ENCODE measurements around the gene WDFY4.

Gene WDFY4

GRCh38 chr10:48763403-48763965, 78.8 kb downstream of the WDFY4 start (continued):
- no peak for TF ChIP-seq POU6F1 (CRISPR knock-in tag; IDR thresholded peaks at IDR 0.05; ENCODE audit: borderline replicate concordance, low read depth)
- no peak for TF ChIP-seq ZNF565 (CRISPR knock-in tag; conservative IDR thresholded peaks at IDR 0.05; ENCODE audit: low read depth)
- TF ChIP-seq ZFP3 (CRISPR knock-in tag; IDR thresholded peaks at IDR 0.05), result no peak
- no peak for TF ChIP-seq GLIS3 (CRISPR knock-in tag; IDR thresholded peaks at IDR 0.05)
- no peak for TF ChIP-seq ESRRG (CRISPR knock-in tag; IDR thresholded peaks at IDR 0.05)
- TF ChIP-seq RARB (CRISPR knock-in tag; IDR thresholded peaks at IDR 0.05), result no peak
- no peak for TF ChIP-seq ZNF70 (CRISPR knock-in tag; IDR thresholded peaks at IDR 0.05)
- no peak for TF ChIP-seq ISL1 (CRISPR knock-in tag; IDR thresholded peaks at IDR 0.05)

GRCh38 chr10:48764486-48764885, 79.8 kb downstream of the WDFY4 start:
- ATAC-seq, result no peak
- no peak for TF ChIP-seq RARB (CRISPR knock-in tag; IDR thresholded peaks at IDR 0.05)
- TF ChIP-seq CREB5 (CRISPR knock-in tag; IDR thresholded peaks at IDR 0.05; ENCODE audit: low read depth), result no peak
- TF ChIP-seq PATZ1 (CRISPR knock-in tag; IDR thresholded peaks at IDR 0.05; ENCODE audit: borderline replicate concordance), result no peak
- no peak for TF ChIP-seq ZNF565 (CRISPR knock-in tag; conservative IDR thresholded peaks at IDR 0.05; ENCODE audit: low read depth)
- no peak for TF ChIP-seq TCF4 (CRISPR knock-in tag; IDR thresholded peaks at IDR 0.05; ENCODE audit: borderline replicate concordance)
- TF ChIP-seq ARNTL (CRISPR knock-in tag; IDR thresholded peaks at IDR 0.05; ENCODE audit: borderline replicate concordance, low read depth), result no peak
- no peak for TF ChIP-seq PPARA (CRISPR knock-in tag; IDR thresholded peaks at IDR 0.05; ENCODE audit: borderline replicate concordance)
- no peak for TF ChIP-seq SNAI2 (CRISPR knock-in tag; IDR thresholded peaks at IDR 0.05)
- TF ChIP-seq ZC3H10 (CRISPR knock-in tag; IDR thresholded peaks at IDR 0.05), result no peak

GRCh38 chr10:48765039-48765438, 80.4 kb downstream of the WDFY4 start:
- TF ChIP-seq OSR1 (CRISPR knock-in tag; IDR thresholded peaks at IDR 0.05) (no peak), CREB5 (CRISPR knock-in tag; IDR thresholded peaks at IDR 0.05; ENCODE audit: low read depth) (no peak), TCF4 (CRISPR knock-in tag; IDR thresholded peaks at IDR 0.05; ENCODE audit: borderline replicate concordance) (no peak), RARB (CRISPR knock-in tag; IDR thresholded peaks at IDR 0.05) (no peak), TOX (CRISPR knock-in tag; IDR thresholded peaks at IDR 0.05; ENCODE audit: borderline replicate concordance) (no peak), SNAI2 (CRISPR knock-in tag; IDR thresholded peaks at IDR 0.05) (no peak), ZNF70 (CRISPR knock-in tag; IDR thresholded peaks at IDR 0.05) (no peak), ZNF565 (CRISPR knock-in tag; conservative IDR thresholded peaks at IDR 0.05; ENCODE audit: low read depth) (no peak), GLIS3 (CRISPR knock-in tag; IDR thresholded peaks at IDR 0.05) (no peak), ZC3H10 (CRISPR knock-in tag; IDR thresholded peaks at IDR 0.05) (no peak), ARNTL (CRISPR knock-in tag; IDR thresholded peaks at IDR 0.05; ENCODE audit: borderline replicate concordance, low read depth) (no peak), CSRNP3 (CRISPR knock-in tag; IDR thresholded peaks at IDR 0.05) (no peak), ESRRG (CRISPR knock-in tag; IDR thresholded peaks at IDR 0.05) (no peak), ISL1 (CRISPR knock-in tag; IDR thresholded peaks at IDR 0.05) (no peak), PPARA (CRISPR knock-in tag; IDR thresholded peaks at IDR 0.05; ENCODE audit: borderline replicate concordance) (no peak)
- no peak for ATAC-seq

GRCh38 chr10:48765527-48765926, 80.9 kb downstream of the WDFY4 start:
- TF ChIP-seq CREB5 (CRISPR knock-in tag; IDR thresholded peaks at IDR 0.05; ENCODE audit: low read depth) (no peak), ARNTL (CRISPR knock-in tag; IDR thresholded peaks at IDR 0.05; ENCODE audit: borderline replicate concordance, low read depth) (no peak), TOX (CRISPR knock-in tag; IDR thresholded peaks at IDR 0.05; ENCODE audit: borderline replicate concordance) (no peak), ISL1 (CRISPR knock-in tag; IDR thresholded peaks at IDR 0.05) (no peak), OSR1 (CRISPR knock-in tag; IDR thresholded peaks at IDR 0.05) (no peak), CSRNP3 (CRISPR knock-in tag; IDR thresholded peaks at IDR 0.05) (no peak), ZFP3 (CRISPR knock-in tag; IDR thresholded peaks at IDR 0.05) (no peak), GLIS3 (CRISPR knock-in tag; IDR thresholded peaks at IDR 0.05) (no peak), SNAI2 (CRISPR knock-in tag; IDR thresholded peaks at IDR 0.05) (no peak), ZC3H10 (CRISPR knock-in tag; IDR thresholded peaks at IDR 0.05) (no peak), TCF4 (CRISPR knock-in tag; IDR thresholded peaks at IDR 0.05; ENCODE audit: borderline replicate concordance) (no peak)
- no peak for ATAC-seq
